Hematopoietic multipotent progenitor cell treated with erythropoietin and hydrocortisone succinate and interleukin-3 and kit ligand, for 6 days (in vitro differentiated cells): Measurements from ENCODE around the gene NHEJ1.

Experiments used
- DNase-seq: peaks from one replicate; pipeline ENCODE4 v3.0.0-alpha.2; 2015

The NHEJ1 gene

DNA sequence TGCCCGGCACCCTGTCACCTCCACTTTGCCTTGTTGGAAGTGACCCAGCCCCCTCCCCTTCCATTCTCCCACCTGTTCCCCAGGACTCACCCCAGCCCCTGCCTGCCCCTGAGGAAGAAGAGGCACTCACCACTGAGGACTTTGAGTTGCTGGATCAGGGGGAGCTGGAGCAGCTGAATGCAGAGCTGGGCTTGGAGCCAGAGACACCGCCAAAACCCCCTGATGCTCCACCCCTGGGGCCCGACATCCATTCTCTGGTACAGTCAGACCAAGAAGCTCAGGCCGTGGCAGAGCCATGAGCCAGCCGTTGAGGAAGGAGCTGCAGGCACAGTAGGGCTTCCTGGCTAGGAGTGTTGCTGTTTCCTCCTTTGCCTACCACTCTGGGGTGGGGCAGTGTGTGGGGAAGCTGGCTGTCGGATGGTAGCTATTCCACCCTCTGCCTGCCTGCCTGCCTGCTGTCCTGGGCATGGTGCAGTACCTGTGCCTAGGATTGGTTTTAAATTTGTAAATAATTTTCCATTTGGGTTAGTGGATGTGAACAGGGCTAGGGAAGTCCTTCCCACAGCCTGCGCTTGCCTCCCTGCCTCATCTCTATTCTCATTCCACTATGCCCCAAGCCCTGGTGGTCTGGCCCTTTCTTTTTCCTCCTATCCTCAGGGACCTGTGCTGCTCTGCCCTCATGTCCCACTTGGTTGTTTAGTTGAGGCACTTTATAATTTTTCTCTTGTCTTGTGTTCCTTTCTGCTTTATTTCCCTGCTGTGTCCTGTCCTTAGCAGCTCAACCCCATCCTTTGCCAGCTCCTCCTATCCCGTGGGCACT is 21.9 kb upstream of the NHEJ1 start:
- DNase-seq, result peak; percentile 18

DNA sequence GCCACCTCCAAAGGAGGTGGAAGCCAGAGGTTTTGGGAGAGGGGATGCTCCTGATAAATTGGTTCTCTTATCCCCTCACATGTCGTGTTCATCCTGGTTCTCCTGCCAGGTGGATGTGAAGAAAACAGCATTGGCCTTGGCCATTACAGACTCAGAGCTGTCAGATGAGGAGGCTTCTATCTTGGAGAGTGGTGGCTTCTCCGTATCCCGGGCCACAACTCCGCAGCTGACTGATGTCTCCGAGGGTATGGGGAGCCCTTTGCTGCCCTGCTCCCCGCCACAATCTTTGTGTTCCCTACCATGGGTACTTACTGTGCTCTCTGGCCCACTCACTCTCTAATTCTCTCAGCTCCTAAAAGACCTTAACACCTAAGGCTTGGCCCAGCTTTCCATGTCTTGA is 20.9 kb upstream of the NHEJ1 start:
- peak; percentile 0 for DNase-seq

- peak; percentile 0 for DNase-seq
Measured at GRCh38 chr2:219180961-219181360, 20.3 kb upstream of the NHEJ1 start.

DNA sequence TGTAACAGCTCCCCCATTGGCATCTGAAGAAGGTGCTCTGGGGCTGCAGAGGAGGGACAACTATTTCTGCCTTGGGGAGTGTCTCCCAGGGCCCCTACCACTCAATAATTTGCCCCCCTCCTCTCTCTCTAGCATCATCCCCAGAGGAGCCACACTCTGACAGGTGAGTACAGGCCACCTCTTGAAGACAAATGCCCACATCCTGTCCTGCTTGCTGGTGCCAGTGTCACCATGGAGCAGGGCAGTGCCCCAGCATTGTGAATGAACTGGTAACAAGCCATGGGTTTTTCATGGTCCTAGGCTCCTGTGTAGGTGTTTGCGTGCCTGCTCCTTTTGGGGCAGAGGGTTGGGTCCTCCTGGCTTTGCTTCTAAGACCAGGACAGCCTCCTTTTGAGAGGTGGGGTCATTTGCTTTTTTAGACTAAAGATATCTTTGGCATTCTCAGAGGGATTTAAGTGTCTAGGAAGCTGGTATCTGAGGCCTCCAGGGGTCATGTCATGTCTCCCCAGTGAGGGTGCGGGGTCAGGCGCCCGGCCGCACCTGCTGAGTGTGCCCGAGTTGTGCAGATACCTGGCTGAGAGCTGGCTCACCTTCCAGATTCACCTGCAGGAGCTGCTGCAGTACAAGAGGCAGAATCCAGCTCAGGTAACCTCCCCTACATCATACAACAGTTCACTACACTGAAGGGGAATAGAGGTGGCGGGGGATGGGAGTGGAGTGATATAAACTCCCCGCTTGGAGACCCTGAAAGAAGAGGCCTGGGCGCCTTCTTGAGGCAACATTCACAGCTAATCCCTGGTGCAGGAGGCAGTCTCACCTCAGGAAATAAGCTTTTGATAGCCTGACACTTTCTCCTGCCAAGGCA is 19.2 kb upstream of the NHEJ1 start:
- no peak for DNase-seq

DNA sequence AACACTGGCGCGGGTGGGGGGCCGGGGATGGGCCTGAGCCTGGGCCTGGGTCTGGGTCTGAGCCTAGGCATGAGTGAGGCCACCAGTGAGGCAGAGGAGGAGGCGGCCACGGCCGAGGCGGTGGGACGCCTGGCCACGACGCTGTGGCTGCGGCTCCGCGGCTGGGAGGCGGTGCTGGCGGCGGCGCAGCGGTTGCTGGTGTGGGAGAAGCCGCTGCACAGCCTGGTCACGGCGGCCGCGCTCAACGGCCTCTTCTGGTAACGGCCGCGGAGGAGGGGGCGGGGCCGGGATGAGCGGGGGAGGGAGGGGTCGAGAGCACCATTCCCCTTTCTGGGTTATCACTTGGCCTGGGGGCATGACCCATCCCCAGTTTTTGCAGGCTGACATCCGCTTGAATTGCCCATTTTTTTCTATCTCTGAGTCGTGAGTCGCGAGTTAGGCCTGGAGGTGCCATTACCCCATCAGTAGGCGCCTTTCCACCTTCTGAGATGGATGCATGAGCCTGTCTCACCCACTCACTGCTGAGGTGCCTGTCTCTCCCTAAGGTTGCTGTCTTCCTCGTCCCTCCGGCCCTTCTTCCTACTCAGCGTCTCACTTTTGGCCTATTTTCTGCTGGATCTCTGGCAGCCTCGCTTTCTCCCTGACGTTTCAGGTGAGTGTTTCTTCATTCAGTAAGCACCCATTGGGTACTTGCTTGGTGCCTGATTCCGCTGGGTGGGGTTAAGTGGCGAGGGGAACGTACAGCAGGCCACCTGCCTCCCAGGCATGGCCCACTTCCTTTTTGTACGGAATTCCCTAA is 18.0 kb upstream of the NHEJ1 start:
- peak; percentile 54 for DNase-seq

DNA sequence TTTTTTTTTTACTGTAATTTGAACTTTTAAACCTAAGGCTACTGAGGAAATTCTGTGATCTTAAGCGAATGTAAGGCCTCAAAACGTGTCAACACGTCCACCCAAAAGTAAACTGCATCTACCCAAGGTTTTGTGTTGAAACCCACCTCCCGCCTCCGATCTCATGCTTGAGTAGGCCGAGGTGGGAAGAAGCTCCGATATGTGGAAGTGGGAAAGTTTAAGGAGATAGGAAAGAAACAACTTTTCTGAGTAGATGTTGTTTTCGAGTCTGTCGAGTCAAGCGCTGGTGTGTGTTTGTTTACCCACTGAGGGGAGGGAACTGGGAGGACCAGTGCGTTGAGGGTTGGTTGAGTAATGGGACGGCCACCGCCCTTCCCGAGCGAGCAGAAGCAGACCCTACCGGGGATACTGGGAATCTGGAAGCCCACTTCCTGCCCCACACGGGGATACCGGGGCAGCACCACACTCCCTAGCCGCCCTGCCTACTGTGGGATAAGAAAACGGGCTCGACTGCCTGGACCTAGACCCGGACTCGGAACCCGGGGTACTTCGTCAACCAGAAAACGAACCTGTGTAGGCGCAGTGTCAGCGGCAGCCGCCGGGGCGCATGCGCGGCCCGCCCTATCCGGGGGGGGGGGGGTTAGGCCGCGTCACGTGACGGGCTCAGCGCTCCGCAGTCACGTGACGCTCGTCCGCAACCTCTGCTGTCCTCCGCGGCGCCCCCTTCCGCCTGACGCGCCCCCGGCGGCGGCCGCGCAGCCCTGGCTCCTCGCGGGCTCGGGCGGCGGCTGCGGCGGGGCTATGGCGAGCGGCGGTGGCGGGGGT is 17.1 kb upstream of the NHEJ1 start, which contains the start of gene RETREG2:
Gene RETREG2, plus strand, starts transcription at position 724 of the 825 bp plus-strand sequence. Its CDS starts 78 bp downstream, at position 802.
- peak; percentile 95 for DNase-seq

DNA sequence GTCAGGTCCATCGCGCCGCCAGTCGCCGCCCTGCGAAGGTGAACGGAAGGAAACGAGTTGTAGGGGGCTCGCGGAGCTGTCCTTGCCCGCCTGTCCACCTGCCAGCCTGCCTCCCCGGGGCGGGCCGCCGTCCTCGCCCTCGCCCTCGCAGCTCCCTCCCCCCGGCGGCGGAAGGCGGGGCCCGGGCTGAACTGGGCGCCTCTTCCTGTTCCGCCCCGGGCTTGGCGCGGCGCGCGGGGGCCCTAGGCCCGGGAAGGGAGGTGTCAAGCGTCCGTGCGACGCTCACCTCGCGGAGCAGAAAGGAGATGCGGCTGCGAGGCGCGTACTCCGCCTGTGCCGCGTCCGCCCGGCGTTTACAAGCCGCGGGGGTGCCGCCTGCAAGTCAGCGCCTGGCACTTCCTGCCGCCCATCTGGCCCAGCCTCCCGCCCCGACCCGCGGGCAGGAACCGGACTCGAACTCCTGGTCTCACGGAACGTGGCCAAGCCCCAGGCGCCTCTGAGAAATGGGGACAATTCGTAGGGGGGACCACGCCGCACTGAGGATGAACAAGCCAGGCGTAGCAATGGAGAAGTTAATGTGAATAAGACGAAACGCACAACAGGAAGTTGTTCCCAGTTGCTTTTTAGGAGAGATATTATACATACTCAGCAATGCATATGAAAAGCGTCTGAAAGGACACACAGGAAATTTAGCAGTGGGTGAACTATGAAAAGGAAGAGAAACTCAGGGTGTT is 16.4 kb upstream of the NHEJ1 start, which contains the start of gene CNPPD1:
Gene CNPPD1, minus strand, starts transcription at position 108 of the 734 bp plus-strand sequence. Its CDS starts 97 bp downstream, at position 11.
- peak; percentile 92 for DNase-seq

DNA sequence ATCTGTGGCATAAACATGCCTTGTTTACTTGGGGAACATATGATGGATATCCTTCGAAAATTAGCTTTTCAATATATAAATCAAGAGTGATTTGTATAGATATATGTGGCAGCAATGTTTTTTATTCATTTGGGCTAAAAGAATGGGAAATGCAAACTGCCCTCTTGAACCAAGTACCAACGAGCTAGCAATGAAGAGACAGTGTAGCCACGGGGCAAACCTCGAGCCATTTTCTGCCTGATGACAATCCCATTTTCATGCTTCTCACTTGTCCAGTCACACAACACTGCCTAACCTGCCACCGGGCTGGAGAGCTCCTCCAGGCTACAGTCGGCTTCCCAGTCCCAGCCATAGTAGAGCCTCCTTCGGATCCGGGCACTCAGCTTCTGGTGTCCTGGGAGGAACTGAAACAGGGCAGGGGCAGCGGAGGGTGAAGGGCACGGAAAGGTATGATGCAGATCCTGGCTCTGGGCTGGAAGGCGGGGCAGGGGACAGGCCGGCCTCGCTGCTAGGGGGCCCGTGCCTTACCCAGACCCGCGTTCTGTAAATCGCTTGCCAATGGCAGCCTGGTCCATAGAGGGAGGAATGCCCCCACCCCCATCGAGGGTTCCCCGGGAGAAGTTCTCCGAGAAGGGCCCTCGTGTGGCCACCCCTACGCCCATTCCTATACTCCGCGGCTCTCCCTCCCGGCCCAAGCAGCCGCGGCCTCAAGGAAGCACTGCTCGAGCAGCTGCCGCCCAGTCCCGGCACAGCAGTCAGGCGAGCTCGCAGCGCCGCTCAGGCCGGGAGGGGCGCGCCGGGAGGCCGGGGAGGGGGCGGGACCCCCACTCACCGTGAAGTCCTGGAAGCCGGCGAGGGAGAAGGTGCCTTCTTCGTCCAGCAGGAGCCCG is 15.6 kb upstream of the NHEJ1 start:
- peak; percentile 54 for DNase-seq

DNA sequence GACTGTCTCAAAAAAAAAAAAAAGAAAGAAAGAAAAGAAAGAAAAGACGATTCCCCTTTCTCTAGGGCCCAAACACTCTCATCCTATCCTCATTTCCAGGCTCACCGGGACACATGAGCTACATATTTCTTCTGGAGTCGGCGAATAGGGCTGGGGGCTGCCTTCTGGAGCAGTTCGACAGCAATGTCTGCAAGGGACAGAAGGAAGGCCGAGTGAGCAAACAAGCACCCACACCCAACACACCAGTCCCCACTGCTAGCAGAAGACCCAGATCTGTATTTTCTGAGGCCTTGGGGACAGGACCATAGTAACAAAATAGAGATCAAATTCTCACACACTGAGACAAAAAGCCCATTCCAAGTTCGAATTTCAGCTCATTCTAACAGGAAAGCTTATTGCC is 14.9 kb upstream of the NHEJ1 start:
- no peak for DNase-seq

- DNase-seq, result no peak
Measured at GRCh38 chr2:219174801-219175200, 14.2 kb upstream of the NHEJ1 start.

DNA sequence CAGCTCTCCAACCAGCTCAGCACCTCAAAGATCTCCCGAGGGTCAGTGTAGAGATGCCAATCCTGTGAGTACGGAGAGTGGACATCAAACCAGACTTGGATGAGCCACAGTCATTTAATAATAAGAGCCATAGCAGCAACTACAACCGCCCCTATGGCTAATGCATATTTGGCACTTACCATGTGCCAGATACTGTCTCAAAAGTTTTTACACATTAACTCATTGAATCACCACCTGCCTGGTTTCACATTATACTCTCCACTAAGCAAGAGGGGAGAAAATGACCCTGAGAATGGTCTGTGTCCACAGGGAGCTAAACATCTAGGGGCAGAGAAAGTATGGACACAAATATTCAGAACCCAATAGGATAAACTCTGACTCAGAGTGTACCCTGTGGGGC is 13.5 kb upstream of the NHEJ1 start:
- DNase-seq, result no peak

DNA sequence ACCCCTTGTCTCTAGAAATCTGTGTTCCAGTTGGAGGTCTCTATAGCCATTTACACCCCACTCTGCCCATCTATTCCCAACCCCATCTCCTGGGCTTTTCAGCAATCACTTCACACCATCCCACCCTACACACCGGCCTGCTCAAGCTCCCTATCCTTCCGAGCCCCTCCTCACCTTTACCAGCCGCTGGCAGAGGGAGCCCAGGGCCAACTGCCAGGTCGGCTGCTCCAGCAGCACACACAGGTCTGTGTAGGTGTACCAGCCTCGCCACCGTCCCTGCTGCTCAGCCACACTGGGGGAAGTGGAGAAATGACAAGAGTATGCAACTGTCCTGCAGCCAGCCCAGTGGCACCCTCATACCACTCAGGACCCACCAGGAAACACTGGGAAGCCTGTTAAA is 12.6 kb upstream of the NHEJ1 start:
- no peak for DNase-seq

- DNase-seq, result peak; percentile 32
Measured at GRCh38 chr2:219172231-219173154, 11.9 kb upstream of the NHEJ1 start.

- peak; percentile 75 for DNase-seq
Measured at GRCh38 chr2:219171231-219171651, 10.6 kb upstream of the NHEJ1 start.

GRCh38 chr2:219169930-219170654 is 9.5 kb upstream of the NHEJ1 start, which contains the start of gene SLC23A3:
Gene SLC23A3 (minus strand): TSS chr2:219170029. CDS start chr2:219169984, 45 bp downstream.
- peak; percentile 0 for DNase-seq

- peak; percentile 1 for DNase-seq
Measured at GRCh38 chr2:219168932-219169331, 8.3 kb upstream of the NHEJ1 start.

DNA sequence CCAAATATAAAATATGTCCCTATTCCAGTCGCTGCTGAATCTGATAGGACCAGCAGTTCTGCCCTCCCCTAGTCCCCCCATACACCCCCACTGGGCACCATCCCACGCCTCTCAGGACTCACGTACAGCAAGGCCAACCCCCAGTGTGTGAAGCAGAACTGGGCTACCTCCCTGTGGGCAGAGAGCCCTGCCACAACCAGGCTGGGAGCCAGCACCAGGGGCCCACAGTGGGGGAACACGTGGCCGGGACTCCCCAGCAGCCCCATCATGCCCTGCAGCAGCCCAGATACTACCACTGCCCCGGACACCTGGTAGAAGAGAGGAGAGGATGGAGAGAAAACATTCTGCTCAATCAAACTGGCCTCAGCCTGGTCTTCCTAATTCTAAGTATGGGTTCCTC is 7.9 kb upstream of the NHEJ1 start:
- DNase-seq, result peak; percentile 50

DNA sequence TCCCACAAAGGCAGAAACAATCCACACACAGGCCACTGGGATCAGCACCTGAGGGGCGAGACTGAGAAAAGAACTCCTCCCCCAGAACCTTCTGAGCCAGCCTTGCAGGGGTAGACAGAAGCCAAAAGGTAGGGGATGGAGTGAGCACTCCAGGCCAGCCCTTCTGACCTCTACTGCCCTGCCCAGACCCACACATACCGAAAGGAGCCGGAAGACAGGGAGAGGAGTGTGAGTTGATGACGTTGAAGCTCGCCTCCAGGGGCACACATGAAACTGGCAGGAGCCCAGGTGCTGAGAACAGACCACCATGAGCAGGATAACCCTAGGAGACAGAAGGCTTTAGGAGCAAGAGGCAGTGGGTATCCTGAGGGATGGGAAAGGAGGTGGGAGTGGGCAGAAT is 7.4 kb upstream of the NHEJ1 start:
- peak; percentile 2 for DNase-seq
